GM12801 (cell line): ENCODE data around the gene GYS2.

ENCODE experiments used
- CTCF ChIP-seq: IDR thresholded peaks from one replicate; pipeline ENCODE4 v1.5.1; 2011; ENCODE audit warnings: control low read depth; ENCODE audit not compliant: insufficient read length; ENCODE audit errors: extremely low read depth

GYS2 gene

DNA sequence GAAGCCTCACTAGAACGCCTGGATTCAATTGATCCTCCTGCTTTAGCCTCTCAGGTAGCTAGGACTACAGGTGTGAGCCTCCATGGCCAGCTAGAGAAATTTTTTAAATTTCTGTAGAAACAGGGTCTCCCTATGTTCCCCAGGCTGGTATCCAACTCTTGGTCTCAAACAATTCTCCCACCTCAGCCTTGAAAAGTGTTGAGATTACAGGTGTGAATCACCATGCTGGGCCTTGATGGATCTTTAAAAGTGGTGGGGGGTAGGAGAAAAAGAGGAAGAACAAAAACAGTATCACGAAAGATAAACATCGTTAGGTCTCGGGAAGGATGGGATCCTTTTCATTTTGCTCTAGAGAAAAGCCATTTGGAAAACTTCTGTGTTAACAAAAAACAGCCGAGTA, 4.5 kb downstream of the GYS2 start:
- TF ChIP-seq CTCF, result no peak

DNA sequence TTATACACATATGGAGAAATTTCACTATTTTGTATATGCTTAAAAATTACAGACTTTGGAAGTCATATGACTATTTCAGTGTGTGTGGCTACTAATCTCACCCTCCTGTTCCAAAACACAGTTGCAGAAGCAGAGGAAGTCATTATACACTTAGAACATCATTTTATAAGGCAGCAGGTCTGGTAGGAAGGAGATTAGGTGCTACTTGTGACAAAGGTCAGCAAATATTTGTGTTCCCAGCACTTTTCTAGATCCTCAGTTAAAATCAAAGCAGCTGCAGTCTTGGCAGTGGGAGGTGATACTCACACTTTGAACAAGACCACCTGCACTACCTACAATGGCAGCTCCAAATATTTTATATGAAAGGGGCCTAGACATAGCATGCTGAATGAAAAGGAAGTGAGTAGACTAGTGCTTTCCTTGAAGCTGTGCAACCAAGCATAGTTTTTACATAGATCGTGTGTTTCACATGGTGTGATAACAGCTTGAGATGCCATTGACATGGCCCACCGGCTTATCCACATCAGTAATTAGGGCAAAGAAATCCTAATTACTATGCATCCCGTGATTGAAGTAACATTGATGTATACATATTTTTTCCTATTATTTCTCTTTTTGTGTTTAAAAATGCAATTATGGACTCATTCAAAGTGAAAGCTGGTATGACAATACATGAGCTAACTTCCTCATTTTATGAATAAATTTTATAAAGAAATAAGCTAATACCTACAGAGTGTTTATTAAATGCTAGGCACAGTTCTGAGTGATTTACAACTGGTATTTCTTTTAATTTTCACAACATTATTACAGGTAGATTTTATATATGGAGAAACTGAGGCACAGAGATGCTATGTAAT, 5.3 kb downstream of the GYS2 start:
- TF ChIP-seq CTCF, result no peak

DNA sequence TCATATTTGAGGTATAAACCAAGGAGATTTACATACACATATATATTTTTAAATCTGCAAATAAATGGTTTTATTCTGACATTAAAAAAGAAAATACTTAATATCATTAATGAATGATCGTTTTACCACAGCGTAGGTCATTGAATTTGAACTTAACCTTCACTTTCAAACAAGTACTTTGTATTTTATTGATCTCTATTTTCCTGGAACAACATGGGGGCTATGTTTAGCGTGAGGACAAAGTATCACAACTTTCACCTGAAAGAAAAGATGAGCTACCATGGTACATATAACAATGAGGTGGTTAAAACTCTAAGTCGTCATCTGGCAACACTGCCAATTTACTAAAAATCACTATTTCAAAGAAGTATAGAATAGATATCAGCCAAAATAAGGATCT, 6.0 kb downstream of the GYS2 start:
- TF ChIP-seq CTCF, result no peak

GRCh38 chr12:21585485-21585884, 19.2 kb downstream of the GYS2 start:
- no peak for TF ChIP-seq CTCF

DNA sequence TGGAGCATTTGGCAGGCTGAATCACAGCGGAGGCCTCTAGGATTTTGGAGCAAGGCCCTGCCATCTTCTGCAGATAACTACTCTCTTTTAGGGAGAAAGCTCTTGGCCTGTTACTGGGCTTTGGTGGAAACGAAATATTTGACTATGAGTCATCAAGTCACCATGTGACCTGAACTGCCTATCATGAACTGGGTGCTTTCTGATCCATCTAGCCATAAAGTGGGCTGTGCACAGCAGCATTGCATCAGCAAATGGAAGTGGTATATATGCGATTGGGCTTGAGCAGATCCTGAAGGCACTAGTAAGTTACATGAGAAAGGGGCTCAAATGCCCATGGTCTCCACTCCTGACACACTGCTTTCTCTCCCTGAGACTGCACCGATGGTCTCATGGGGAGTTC, 21.1 kb downstream of the GYS2 start:
- no peak for TF ChIP-seq CTCF

DNA sequence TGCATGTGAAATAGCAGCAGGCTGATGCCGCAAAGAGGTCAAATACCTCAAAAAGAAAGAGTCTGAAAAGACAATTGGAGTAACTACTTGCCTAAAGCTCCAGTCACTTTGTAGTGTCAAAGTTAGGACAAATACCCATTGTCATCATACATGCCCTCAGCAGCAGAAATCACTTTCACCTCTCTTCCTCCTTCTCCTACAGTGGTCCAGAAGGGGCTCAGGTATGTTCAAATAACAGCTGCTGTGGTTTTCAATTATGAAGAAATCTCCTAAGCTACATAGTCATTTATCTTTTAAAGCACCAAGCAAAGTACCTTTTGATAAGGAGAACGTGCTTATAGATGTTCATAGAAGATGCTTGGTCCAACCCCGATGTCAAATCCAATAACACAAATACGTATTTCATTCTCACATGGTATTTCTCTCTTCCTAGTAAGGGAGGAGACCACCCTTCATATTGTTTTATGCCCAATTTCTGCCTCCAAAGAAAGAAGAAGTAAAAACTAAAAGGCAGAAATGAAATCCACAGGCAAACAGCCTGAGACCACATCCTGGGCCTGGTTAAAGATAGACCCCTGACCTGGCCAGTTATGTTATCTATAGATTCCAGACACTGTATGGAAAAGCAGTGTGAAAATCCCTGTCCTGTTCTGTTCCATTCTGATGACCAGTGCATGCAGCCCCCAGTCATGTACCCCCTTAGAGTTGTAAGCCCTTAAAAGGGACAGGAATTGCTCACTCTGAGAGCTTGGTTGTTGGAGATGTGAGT, 23.7 kb downstream of the GYS2 start:
- TF ChIP-seq CTCF, result no peak

DNA sequence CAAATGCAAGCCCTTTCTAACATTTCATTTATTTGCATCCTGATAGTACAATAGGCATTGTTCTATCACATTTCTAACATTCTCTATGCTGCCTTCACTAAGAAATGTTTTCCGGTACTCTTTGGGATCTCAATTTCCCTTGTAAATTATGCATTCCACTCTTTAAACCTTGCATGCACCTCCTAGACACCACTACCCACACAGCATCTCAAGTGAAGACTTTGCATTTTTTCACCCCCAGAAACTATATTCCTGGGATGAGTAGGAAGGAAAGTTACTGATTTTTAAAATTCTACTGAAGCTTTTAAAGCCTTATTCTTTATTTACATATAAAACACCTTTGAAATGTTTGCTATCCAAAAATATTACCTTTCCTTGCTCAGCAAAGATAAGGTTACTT, 27.1 kb downstream of the GYS2 start:
- no peak for TF ChIP-seq CTCF
